H1 (cell line): ENCODE results near the gene FRMD3. TPM values are rescaled to one million over a fixed set of nuclear protein-coding genes. Genes with fewer than 3 reads are reported as not detected.

Source experiments
- CTCF ChIA-PET: fragments of 300-600 bp; sonication (Branson Sonifier 250); formaldehyde crosslinking; loops from one replicate; lab custom pipeline; 2021; ENCODE audit not compliant: partially characterized antibody; lab: Charles Lee
- POLR2A ChIA-PET: fragments of 300-600 bp; sonication (Branson Sonifier 250); formaldehyde crosslinking; loops from one replicate; lab custom pipeline; 2021; ENCODE audit warnings: inconsistent platforms; ENCODE audit not compliant: partially characterized antibody; lab: Charles Lee
- DNase-seq, 2 experiments: peaks; one replicate each; pipeline versions ENCODE4 v3.0.0 to v3.0.0-alpha.2; 2010 to 2022; ENCODE audit warnings: low spot score in 2 of 2, low read depth in 1 of 2, mixed read lengths in 1 of 2
- FAIRE-seq: peaks from 2 replicates; lab custom pipeline; 2011; peaks lifted over from hg19 to GRCh38; lab: Jason Lieb, UNC
- H2AFZ ChIP-seq: 2 replicates; pipeline ENCODE4 v1.8.1; 2012; ENCODE audit warnings: low read length, inconsistent platforms
- H2AK5ac ChIP-seq: 2 replicates; pipeline ENCODE4 v1.6.1; 2013; ENCODE audit warnings: low read depth, low read length
- H2BK120ac ChIP-seq: replicated peaks from 2 replicates; pipeline ENCODE3; 2013; ENCODE audit warnings: low read depth, low read length, inconsistent platforms
- H2BK12ac ChIP-seq: 2 replicates; pipeline ENCODE4 v1.6.1; 2013; ENCODE audit warnings: low read depth, low read length
- H2BK15ac ChIP-seq: 2 replicates; pipeline ENCODE4 v1.6.1; 2013; ENCODE audit warnings: low read length
- H2BK20ac ChIP-seq: 2 replicates; pipeline ENCODE4 v1.6.1; 2013; ENCODE audit warnings: low read length
- H2BK5ac ChIP-seq: 2 replicates; pipeline ENCODE4 v1.6.1; 2013; ENCODE audit warnings: low read depth, low read length
- H3K14ac ChIP-seq: 2 replicates; pipeline ENCODE4 v1.6.1; 2013; ENCODE audit warnings: inconsistent platforms; ENCODE audit not compliant: insufficient read length
- H3K18ac ChIP-seq: 2 replicates; pipeline ENCODE4 v1.6.1; 2013; ENCODE audit warnings: low read length; ENCODE audit errors: extremely low read depth
- H3K23ac ChIP-seq: 2 replicates; pipeline ENCODE4 v1.6.1; 2013; ENCODE audit warnings: inconsistent platforms; ENCODE audit not compliant: insufficient read length
- H3K23me2 ChIP-seq: 2 replicates; pipeline ENCODE4 v1.6.1; 2013; ENCODE audit warnings: low read depth, low read length
- H3K27ac ChIP-seq: 2 replicates; pipeline ENCODE4 v1.6.1; 2011; ENCODE audit warnings: low read depth, low read length, inconsistent platforms
- H3K27me3 ChIP-seq, 4 experiments: replicated peaks in 1 of 4; 1 replicate in 1 of 4; 2 replicates in 3 of 4; pipeline versions ENCODE4 v1.6.1 to v1.8.1; 2011 to 2013; ENCODE audit warnings: low read length in 3 of 4, mild to moderate bottlenecking in 3 of 4, inconsistent platforms in 2 of 4, mixed read lengths in 2 of 4, moderate library complexity in 1 of 4; ENCODE audit not compliant: control insufficient read depth in 3 of 4, insufficient read depth in 3 of 4; ENCODE audit errors: extremely low read depth in 1 of 4
- H3K36me3 ChIP-seq, 4 experiments: 2 replicates each; pipeline versions ENCODE4 v1.6.1 to v1.8.1; 2011 to 2013; ENCODE audit warnings: mild to moderate bottlenecking in 4 of 4, low read length in 3 of 4, moderate library complexity in 2 of 4, control low read depth in 1 of 4, inconsistent platforms in 1 of 4; ENCODE audit not compliant: insufficient read depth in 4 of 4, control insufficient read depth in 2 of 4
- H3K4ac ChIP-seq: replicated peaks from 2 replicates; pipeline ENCODE3; 2013; ENCODE audit warnings: low read length, low read depth, mixed read lengths, inconsistent platforms; ENCODE audit not compliant: insufficient read length
- H3K4me1 ChIP-seq, 4 experiments: replicated peaks in 1 of 4; 1 replicate in 1 of 4; 2 replicates in 3 of 4; pipeline versions ENCODE4 v1.6.1 to v1.8.1; 2011 to 2013; ENCODE audit warnings: low read length in 3 of 4, inconsistent platforms in 2 of 4, mixed read lengths in 1 of 4; ENCODE audit not compliant: insufficient read depth in 4 of 4, control insufficient read depth in 3 of 4
- H3K4me2 ChIP-seq, 2 experiments: 2 replicates each; pipeline versions ENCODE4 v1.6.1 to v1.8.1; 2011 to 2013; ENCODE audit warnings: low read depth in 2 of 2, low read length in 2 of 2, control low read depth in 1 of 2, inconsistent platforms in 1 of 2, mild to moderate bottlenecking in 1 of 2; ENCODE audit not compliant: insufficient read depth in 1 of 2
- H3K4me3 ChIP-seq, 4 experiments: fragments of 200-600, 300-600 bp in 1 of 4; sonication (generic), shearing (Covaris generic), sonication (Bioruptor Twin) in 1 of 4; 2 replicates each; pipeline versions ENCODE4 v1.5.1 to v1.8.1; 2011 to 2016; ENCODE audit warnings: low read length in 4 of 4, low read depth in 3 of 4, control low read depth in 2 of 4, inconsistent platforms in 2 of 4, mild to moderate bottlenecking in 2 of 4, mixed read lengths in 1 of 4, moderate library complexity in 1 of 4; ENCODE audit not compliant: insufficient read depth in 2 of 4; ENCODE audit errors: extremely low read depth in 1 of 4
- H3K56ac ChIP-seq: replicated peaks from 2 replicates; pipeline ENCODE3; 2013; ENCODE audit warnings: low read depth, mild to moderate bottlenecking, mixed read lengths, low read length, inconsistent platforms; ENCODE audit not compliant: insufficient read length
- H3K79me1 ChIP-seq: 2 replicates; pipeline ENCODE4 v1.6.1; 2013; ENCODE audit warnings: low read depth, low read length, control low read depth
- H3K79me2 ChIP-seq, 2 experiments: 2 replicates each; pipeline versions ENCODE4 v1.6.1 to v1.8.1; 2012 to 2013; ENCODE audit warnings: low read length in 2 of 2, mild to moderate bottlenecking in 2 of 2, inconsistent platforms in 1 of 2; ENCODE audit not compliant: insufficient read depth in 2 of 2, control insufficient read depth in 1 of 2
- H3K9ac ChIP-seq, 4 experiments: replicated peaks in 1 of 4; 1 replicate in 1 of 4; 2 replicates in 3 of 4; pipeline versions ENCODE4 v1.6.1 to v1.8.1; 2011 to 2013; ENCODE audit warnings: low read depth in 3 of 4, low read length in 3 of 4, control low read depth in 2 of 4, mild to moderate bottlenecking in 2 of 4, moderate library complexity in 2 of 4, inconsistent platforms in 1 of 4; ENCODE audit errors: extremely low read depth in 1 of 4
- H3K9me3 ChIP-seq, 2 experiments: 2 replicates each; pipeline versions ENCODE4 v1.6.1 to v1.8.1; 2012 to 2013; ENCODE audit warnings: mild to moderate bottlenecking in 2 of 2, moderate library complexity in 2 of 2, control low read depth in 1 of 2, inconsistent platforms in 1 of 2, low read depth in 1 of 2, low read length in 1 of 2, mixed read lengths in 1 of 2; ENCODE audit not compliant: insufficient read depth in 2 of 2
- H4K20me1 ChIP-seq, 2 experiments: replicated peaks in 1 of 2; 2 replicates each; pipeline versions ENCODE3 to v1.8.1; 2011 to 2013; ENCODE audit warnings: inconsistent platforms in 2 of 2, low read length in 2 of 2, mild to moderate bottlenecking in 1 of 2; ENCODE audit not compliant: insufficient read depth in 2 of 2, control insufficient read depth in 1 of 2
- H4K5ac ChIP-seq: 2 replicates; pipeline ENCODE4 v1.6.1; 2013; ENCODE audit warnings: low read length, low read depth, mixed read lengths, inconsistent platforms; ENCODE audit not compliant: insufficient read length
- H4K8ac ChIP-seq: 2 replicates; pipeline ENCODE4 v1.8.0; 2013; ENCODE audit warnings: mild to moderate bottlenecking, moderate library complexity, low read length, inconsistent platforms; ENCODE audit not compliant: insufficient read depth; ENCODE audit errors: extremely low read depth
- H4K91ac ChIP-seq: replicated peaks from 2 replicates; pipeline ENCODE3; 2013; ENCODE audit warnings: low read length, mixed read lengths, inconsistent platforms; ENCODE audit not compliant: insufficient read length
- GABPA ChIP-seq: IDR thresholded peaks from 2 replicates; pipeline ENCODE4 v1.6.1; 2011; ENCODE audit warnings: mild to moderate bottlenecking, low read length, moderate library complexity, borderline replicate concordance; ENCODE audit not compliant: insufficient read depth
- KDM5A ChIP-seq: fragments of 200-600 bp; IDR thresholded peaks from 2 replicates; pipeline ENCODE4 v1.7.1; 2012; ENCODE audit warnings: mild to moderate bottlenecking, low read length, inconsistent platforms, mixed read lengths
- POU5F1 ChIP-seq: IDR thresholded peaks from 2 replicates; pipeline ENCODE4 v1.6.1; 2011; ENCODE audit warnings: low read depth, mild to moderate bottlenecking, low read length, moderate library complexity
- RAD21 ChIP-seq, 2 experiments: IDR thresholded peaks in 1 of 2; conservative IDR thresholded peaks in 1 of 2; 2 replicates each; pipeline ENCODE4 v1.6.1; 2011; ENCODE audit warnings: low read depth in 2 of 2, low read length in 2 of 2, improper control_type of control experiment in 1 of 2, inconsistent platforms in 1 of 2, mild to moderate bottlenecking in 1 of 2, moderate library complexity in 1 of 2
- TEAD4 ChIP-seq: IDR thresholded peaks from 2 replicates; pipeline ENCODE4 v1.6.1; 2012; ENCODE audit warnings: low read depth, low read length, inconsistent platforms, mixed read lengths
- WGBS, 2 experiments: shearing (Covaris generic) in 1 of 2; methylation state at CpG; one replicate each; pipeline versions ENCODE4 v1.1.6 to v1.1.7; 2013 to 2015; ENCODE audit warnings: low lambda C conversion rate in 2 of 2, mixed read lengths in 2 of 2, inconsistent platforms in 1 of 2, low coverage in 1 of 2, missing lambda C conversion rate in 1 of 2; ENCODE audit not compliant: insufficient replicate concordance in 2 of 2, insufficient coverage in 1 of 2, insufficient read length in 1 of 2; ENCODE audit errors: extremely low coverage in 1 of 2, missing lambda C conversion rate in 1 of 2; 5-methylcytosine and 5-hydroxymethylcytosine counted together
- polyA plus RNA-seq, 7 experiments: library from polyadenylated mRNA; depleted of rRNA in 3 of 7; stranded (reverse) in 5 of 7; unstranded in 2 of 7; fragments of >200 nt in 5 of 7; fragments of 200-250 nt in 2 of 7; gene quantifications; 1 replicate in 5 of 7; 2 replicates in 1 of 7; 4 replicates in 1 of 7; pipeline versions ENCODE4 v1.2.1 to v1.2.3, GENCODE V29; 2011 to 2013; ENCODE audit warnings: missing spikeins in 2 of 7, mixed read lengths in 2 of 7
- total RNA-seq: library from RNA; stranded (reverse); fragmentation: NEBNext Ultra II Directional; extraction: Animal tissue kit (Norgen Biotek cat#: 25700); gene quantifications from 2 replicates; pipeline ENCODE4 v1.2.1, GENCODE V29; 2021

FRMD3 gene
- total and polyA plus RNA-seq, 2 of the 8 experiments (the other 6 are each of a cell fraction or from before 2014, with no cell fraction given) = 0.15 to 1.4 TPM

- Histone ChIP-seq H3K9ac (no peak overlapping the region), H3K27me3 (no peaks in the 10 kb centered on the region), H4K20me1 (no peaks in the 10 kb centered on the region), H2BK120ac (no peak overlapping the region), H4K5ac (no peak overlapping the region), H3K4me3 (no peak overlapping the region), H3K18ac (no peak overlapping the region), H4K8ac (no peak overlapping the region), H3K4me2 (no peak overlapping the region), H2AFZ (no peak overlapping the region), H3K79me1 (no peaks in the 10 kb centered on the region), H3K23ac (no peak overlapping the region), H3K4me1 (peaks cover 0 to 6% (median 2%) of the 10 kb centered on the region in 4 experiments; a peak in 2 of 7 replicates), H2BK20ac (no peak overlapping the region), H2BK15ac (no peak overlapping the region), H3K36me3 (no peaks in the 10 kb centered on the region; a peak in 1 of 8 replicates), H3K79me2 (no peaks in the 10 kb centered on the region), H3K23me2 (no peaks in the 10 kb centered on the region), H3K14ac (no peak overlapping the region), H3K56ac (no peak overlapping the region), H2BK12ac (no peak overlapping the region), H2AK5ac (no peak overlapping the region), H3K27ac (no peak overlapping the region), H3K9me3 (peaks cover 0 to 10% of the 10 kb centered on the region in 2 experiments; a peak in 1 of 4 replicates), H4K91ac (no peak overlapping the region), H3K4ac (no peak overlapping the region), H2BK5ac (no peak overlapping the region)
- DNase-seq = no peak
- 91% methylated on average over 2 of the region's 2 CpGs; no CpG with 5 or more reads in 1 of the 2 experiments for WGBS, 2 experiments
- POLR2A ChIA-PET = interaction anchor here (1.0 kb wide), 1 partner anchor 14 kb away, joined by 3 read pairs; no protein-coding TSS in a partner anchor
- no peak for FAIRE-seq
- CTCF ChIA-PET = interaction anchor here (0.7 to 1.3 kb wide), 3 partner anchors 13 to 310 kb away, joined by 3 to 4 read pairs (median 3); no protein-coding TSS in a partner anchor
- no peak for TF ChIP-seq GABPA
- no peak for TF ChIP-seq POU5F1
- no peak for TF ChIP-seq RAD21 (IDR thresholded peaks at IDR 0.05 in 1 of 2, conservative IDR thresholded peaks at IDR 0.05 in 1 of 2; ENCODE audit: low read depth in 2 of 2, low read length in 2 of 2)
- no peak for TF ChIP-seq KDM5A
- TF ChIP-seq TEAD4 = no peak
Measured at GRCh38 chr9:83233647-83234046, 304.6 kb downstream of the FRMD3 start.
